H1 (cell line): ENCODE data around the gene CHI3L2.

Experiments
- EP300 ChIP-seq, 2 experiments: IDR thresholded peaks; 1 replicate in 1 of 2; 2 replicates in 1 of 2; pipeline ENCODE4 v1.6.1; 2011 to 2012; ENCODE audit warnings: low read depth in 2 of 2, low read length in 2 of 2, mild to moderate bottlenecking in 2 of 2, borderline replicate concordance in 1 of 2, inconsistent platforms in 1 of 2, moderate library complexity in 1 of 2
- EZH2 ChIP-seq: fragments of 200-600 bp; sonication (generic); IDR thresholded peaks from 2 replicates; pipeline ENCODE4 v1.7.1; 2012; ENCODE audit warnings: low read depth, mild to moderate bottlenecking, moderate library complexity, low read length, inconsistent platforms; ENCODE audit not compliant: severe bottlenecking
- PHF8 ChIP-seq: fragments of 200-600 bp; sonication (generic); conservative IDR thresholded peaks from 2 replicates; pipeline ENCODE4 v1.7.1; 2012; ENCODE audit warnings: low read depth, mild to moderate bottlenecking, inconsistent platforms, low read length, moderate library complexity
- POLR2A ChIP-seq, 2 experiments: IDR thresholded peaks; 1 replicate in 1 of 2; 2 replicates in 1 of 2; pipeline ENCODE4 v1.6.1; 2011; ENCODE audit warnings: low read depth in 2 of 2, low read length in 2 of 2, mild to moderate bottlenecking in 2 of 2; ENCODE audit errors: control extremely low read depth in 1 of 2
- POLR2AphosphoS5 ChIP-seq: IDR thresholded peaks from 2 replicates; pipeline ENCODE4 v1.6.1; 2011; ENCODE audit warnings: low read depth, low read length
- RAD21 ChIP-seq, 2 experiments: IDR thresholded peaks in 1 of 2; conservative IDR thresholded peaks in 1 of 2; 2 replicates each; pipeline ENCODE4 v1.6.1; 2011; ENCODE audit warnings: low read depth in 2 of 2, low read length in 2 of 2, improper control_type of control experiment in 1 of 2, inconsistent platforms in 1 of 2, mild to moderate bottlenecking in 1 of 2, moderate library complexity in 1 of 2
- RXRA ChIP-seq: IDR thresholded peaks from 2 replicates; pipeline ENCODE4 v1.6.1; 2011; ENCODE audit warnings: low read depth, mild to moderate bottlenecking, low read length, moderate library complexity; ENCODE audit not compliant: insufficient read depth
- TAF1 ChIP-seq: IDR thresholded peaks from 2 replicates; pipeline ENCODE4 v1.6.1; 2011; ENCODE audit warnings: mild to moderate bottlenecking, low read depth, low read length
- YY1 ChIP-seq: IDR thresholded peaks from 2 replicates; pipeline ENCODE4 v1.6.1; 2011; ENCODE audit warnings: low read depth, mild to moderate bottlenecking, low read length
- TF ChIP-seq, protein P1 (sequence below), 3 experiments: IDR thresholded peaks; 1 replicate in 2 of 3; 2 replicates in 1 of 3; pipeline versions ENCODE4 v1.5.1 to v1.6.1; 2011; ENCODE audit warnings: low read length in 3 of 3, mild to moderate bottlenecking in 3 of 3, inconsistent platforms in 2 of 3, low read depth in 1 of 3, moderate library complexity in 1 of 3; ENCODE audit not compliant: insufficient read depth in 1 of 3; ENCODE audit errors: control extremely low read depth in 1 of 3

GRCh38 chr1:111267801-111268508, 40.4 kb downstream of the CHI3L2 start:
- TF ChIP-seq EZH2 (no peak), POLR2A (IDR thresholded peaks at IDR 0.05; ENCODE audit: control extremely low read depth in 1 of 2, low read depth in 2 of 2, low read length in 2 of 2) (no peak), EP300 (IDR thresholded peaks at IDR 0.05; ENCODE audit: borderline replicate concordance in 1 of 2, low read depth in 2 of 2, low read length in 2 of 2) (no peak), POLR2AphosphoS5 (no peak), TAF1 (no peak), YY1 (no peak), RAD21 (IDR thresholded peaks at IDR 0.05 in 1 of 2, conservative IDR thresholded peaks at IDR 0.05 in 1 of 2; ENCODE audit: low read depth in 2 of 2, low read length in 2 of 2) (no peak), RXRA (no peak), PHF8 (no peak)
- TF ChIP-seq, protein P1, sequence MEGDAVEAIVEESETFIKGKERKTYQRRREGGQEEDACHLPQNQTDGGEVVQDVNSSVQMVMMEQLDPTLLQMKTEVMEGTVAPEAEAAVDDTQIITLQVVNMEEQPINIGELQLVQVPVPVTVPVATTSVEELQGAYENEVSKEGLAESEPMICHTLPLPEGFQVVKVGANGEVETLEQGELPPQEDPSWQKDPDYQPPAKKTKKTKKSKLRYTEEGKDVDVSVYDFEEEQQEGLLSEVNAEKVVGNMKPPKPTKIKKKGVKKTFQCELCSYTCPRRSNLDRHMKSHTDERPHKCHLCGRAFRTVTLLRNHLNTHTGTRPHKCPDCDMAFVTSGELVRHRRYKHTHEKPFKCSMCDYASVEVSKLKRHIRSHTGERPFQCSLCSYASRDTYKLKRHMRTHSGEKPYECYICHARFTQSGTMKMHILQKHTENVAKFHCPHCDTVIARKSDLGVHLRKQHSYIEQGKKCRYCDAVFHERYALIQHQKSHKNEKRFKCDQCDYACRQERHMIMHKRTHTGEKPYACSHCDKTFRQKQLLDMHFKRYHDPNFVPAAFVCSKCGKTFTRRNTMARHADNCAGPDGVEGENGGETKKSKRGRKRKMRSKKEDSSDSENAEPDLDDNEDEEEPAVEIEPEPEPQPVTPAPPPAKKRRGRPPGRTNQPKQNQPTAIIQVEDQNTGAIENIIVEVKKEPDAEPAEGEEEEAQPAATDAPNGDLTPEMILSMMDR (IDR thresholded peaks at IDR 0.05; ENCODE audit: control extremely low read depth in 1 of 3, insufficient read depth in 1 of 3, low read depth in 1 of 3, low read length in 3 of 3) = no peak
